ENCODE measurements around the gene ITSN2. TPM values are rescaled to one million over a fixed set of nuclear protein-coding genes. Genes with fewer than 3 reads are reported as not detected.

The ITSN2 gene
- total RNA-seq, 2 donors from 2014 or later: 32.9 to 61.0 TPM

DNA sequence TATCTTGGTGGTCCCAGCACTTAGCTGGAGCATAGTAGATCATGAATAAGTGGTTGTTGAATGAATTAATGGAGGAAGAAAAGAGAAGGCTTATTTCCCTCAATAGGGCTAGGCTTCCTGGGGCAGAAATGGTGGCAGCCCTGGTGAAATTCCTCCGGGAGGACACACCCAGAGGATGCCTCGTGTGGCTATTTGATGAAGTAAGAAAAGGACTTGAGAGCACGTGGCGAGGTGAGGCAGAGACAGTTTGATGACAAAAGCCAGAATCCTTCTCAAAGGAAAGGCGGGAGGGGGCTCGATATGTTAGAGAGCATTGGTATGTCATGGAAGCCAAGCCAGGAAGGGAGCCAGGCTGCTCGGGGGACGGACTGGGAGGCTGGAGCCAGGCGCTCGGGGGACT is 170.8 kb downstream of the ITSN2 start:
- intact Hi-C loops (cut with DNase I): no loop called here
- DNase-seq: no peak
- H3K4me3 ChIP-seq: no peak overlapping the region
- no peaks in the 10 kb centered on the region for H3K36me3 ChIP-seq (replicated peaks in 1 of 2; ENCODE audit: insufficient read depth in 1 of 2, low read depth in 2 of 2)
- no peak for ATAC-seq
- H3K27me3 ChIP-seq: no peaks in the 10 kb centered on the region
- TF ChIP-seq, protein P1, sequence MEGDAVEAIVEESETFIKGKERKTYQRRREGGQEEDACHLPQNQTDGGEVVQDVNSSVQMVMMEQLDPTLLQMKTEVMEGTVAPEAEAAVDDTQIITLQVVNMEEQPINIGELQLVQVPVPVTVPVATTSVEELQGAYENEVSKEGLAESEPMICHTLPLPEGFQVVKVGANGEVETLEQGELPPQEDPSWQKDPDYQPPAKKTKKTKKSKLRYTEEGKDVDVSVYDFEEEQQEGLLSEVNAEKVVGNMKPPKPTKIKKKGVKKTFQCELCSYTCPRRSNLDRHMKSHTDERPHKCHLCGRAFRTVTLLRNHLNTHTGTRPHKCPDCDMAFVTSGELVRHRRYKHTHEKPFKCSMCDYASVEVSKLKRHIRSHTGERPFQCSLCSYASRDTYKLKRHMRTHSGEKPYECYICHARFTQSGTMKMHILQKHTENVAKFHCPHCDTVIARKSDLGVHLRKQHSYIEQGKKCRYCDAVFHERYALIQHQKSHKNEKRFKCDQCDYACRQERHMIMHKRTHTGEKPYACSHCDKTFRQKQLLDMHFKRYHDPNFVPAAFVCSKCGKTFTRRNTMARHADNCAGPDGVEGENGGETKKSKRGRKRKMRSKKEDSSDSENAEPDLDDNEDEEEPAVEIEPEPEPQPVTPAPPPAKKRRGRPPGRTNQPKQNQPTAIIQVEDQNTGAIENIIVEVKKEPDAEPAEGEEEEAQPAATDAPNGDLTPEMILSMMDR (IDR thresholded peaks at IDR 0.05): no peak
- TF ChIP-seq POLR2A (IDR thresholded peaks at IDR 0.05): no peak
- H3K4me1 ChIP-seq: no peaks in the 10 kb centered on the region
- H3K9me3 ChIP-seq: no peaks in the 10 kb centered on the region
- WGBS, 2 donors: 76 to 78% methylated on average over 10 of the region's 10 CpGs
- H3K27ac ChIP-seq: no peak overlapping the region

GRCh38 chr2:24183366-24184069 is 176.8 kb downstream of the ITSN2 start:
- DNase-seq (no peak), ATAC-seq (no peak)
- WGBS, 2 donors: 77 to 78% methylated on average over 6 of the region's 6 CpGs
- H3K4me3 ChIP-seq: no peak overlapping the region
- H3K4me1 ChIP-seq: no peaks in the 10 kb centered on the region
- intact Hi-C loops (cut with DNase I): no loop called here
- TF ChIP-seq, protein P1 (IDR thresholded peaks at IDR 0.05): no peak
- TF ChIP-seq POLR2A (IDR thresholded peaks at IDR 0.05): no peak
- H3K36me3 ChIP-seq (replicated peaks in 1 of 2; ENCODE audit: insufficient read depth in 1 of 2, low read depth in 2 of 2): no peaks in the 10 kb centered on the region
- H3K27ac ChIP-seq: no peak overlapping the region
- H3K27me3 ChIP-seq: no peaks in the 10 kb centered on the region
- H3K9me3 ChIP-seq: no peaks in the 10 kb centered on the region

GRCh38 chr2:24182507-24182906 is 177.8 kb downstream of the ITSN2 start:
- H3K27ac ChIP-seq: no peak overlapping the region
- TF ChIP-seq POLR2A (IDR thresholded peaks at IDR 0.05): no peak
- TF ChIP-seq, protein P1 (IDR thresholded peaks at IDR 0.05): no peak
- H3K4me1 ChIP-seq: no peaks in the 10 kb centered on the region
- H3K36me3 ChIP-seq (replicated peaks in 1 of 2; ENCODE audit: insufficient read depth in 1 of 2, low read depth in 2 of 2): no peaks in the 10 kb centered on the region
- no peak for DNase-seq
- H3K4me3 ChIP-seq: no peak overlapping the region
- no peak for ATAC-seq
- 84 to 91% methylated on average over 7 of the region's 7 CpGs for whole genome bisulfite sequencing, 2 donors
- intact Hi-C loops (cut with DNase I): no loop called here
- no peaks in the 10 kb centered on the region for H3K9me3 ChIP-seq
- no peaks in the 10 kb centered on the region for H3K27me3 ChIP-seq

DNA sequence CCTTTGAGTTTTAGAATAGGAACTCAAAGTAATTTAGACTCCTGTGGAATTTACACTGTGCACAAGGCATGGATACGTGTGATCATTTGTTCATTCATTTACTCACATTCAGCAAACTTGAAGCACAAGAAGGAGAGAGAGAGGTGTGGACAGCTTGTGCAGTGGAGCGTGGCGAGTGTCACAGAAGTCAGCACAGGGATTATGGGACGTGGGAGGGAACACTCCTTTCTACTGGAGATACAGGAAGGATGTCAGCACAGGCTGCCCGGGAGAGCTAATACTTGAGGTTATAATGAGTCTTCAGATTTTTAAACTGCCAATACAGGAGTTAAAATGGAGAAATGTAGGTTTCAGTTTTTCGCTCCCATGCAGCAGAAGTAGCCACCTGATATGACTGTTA is 178.5 kb downstream of the ITSN2 start:
- WGBS, 2 donors: 81% methylated on average over 6 of the region's 6 CpGs
- ATAC-seq (no peak), DNase-seq (no peak)
- Histone ChIP-seq H3K4me1 (no peaks in the 10 kb centered on the region), H3K27ac (no peak overlapping the region), H3K27me3 (no peaks in the 10 kb centered on the region), H3K36me3 (replicated peaks in 1 of 2; ENCODE audit: insufficient read depth in 1 of 2, low read depth in 2 of 2) (no peaks in the 10 kb centered on the region), H3K9me3 (no peaks in the 10 kb centered on the region), H3K4me3 (no peak overlapping the region)
- intact Hi-C loops (cut with DNase I): no loop called here
- TF ChIP-seq POLR2A (IDR thresholded peaks at IDR 0.05): no peak
- TF ChIP-seq, protein P1 (IDR thresholded peaks at IDR 0.05): no peak

GRCh38 chr2:24179683-24180082 is 180.7 kb downstream of the ITSN2 start:
- Histone ChIP-seq H3K4me3 (no peak overlapping the region), H3K36me3 (replicated peaks in 1 of 2; ENCODE audit: insufficient read depth in 1 of 2, low read depth in 2 of 2) (no peaks in the 10 kb centered on the region), H3K27me3 (peaks cover 0 to 3% of the 10 kb centered on the region in 2 donors), H3K27ac (no peak overlapping the region), H3K4me1 (no peaks in the 10 kb centered on the region), H3K9me3 (no peaks in the 10 kb centered on the region)
- ATAC-seq: no peak
- TF ChIP-seq, protein P1 (IDR thresholded peaks at IDR 0.05): no peak
- no peak for TF ChIP-seq POLR2A (IDR thresholded peaks at IDR 0.05)
- DNase-seq: no peak
- intact Hi-C loops (cut with DNase I): no loop called here

Measured in body of pancreas (tissue), 4 donors.